HG02884 (cell line): ENCODE results near the gene NID1.
"Not testable (repeated sequence)": the region's sequence is repeated elsewhere in the genome, so short reads cannot be mapped to it uniquely, and the experiment has no call there.

ENCODE experiments used
- ATAC-seq: cut with Tn5 transposase; IDR thresholded peaks from one replicate; pipeline ENCODE4 v1.9.1; 2021; ENCODE audit warnings: mild to moderate bottlenecking, moderate library complexity; ENCODE audit not compliant: unreplicated experiment

The NID1 gene

DNA sequence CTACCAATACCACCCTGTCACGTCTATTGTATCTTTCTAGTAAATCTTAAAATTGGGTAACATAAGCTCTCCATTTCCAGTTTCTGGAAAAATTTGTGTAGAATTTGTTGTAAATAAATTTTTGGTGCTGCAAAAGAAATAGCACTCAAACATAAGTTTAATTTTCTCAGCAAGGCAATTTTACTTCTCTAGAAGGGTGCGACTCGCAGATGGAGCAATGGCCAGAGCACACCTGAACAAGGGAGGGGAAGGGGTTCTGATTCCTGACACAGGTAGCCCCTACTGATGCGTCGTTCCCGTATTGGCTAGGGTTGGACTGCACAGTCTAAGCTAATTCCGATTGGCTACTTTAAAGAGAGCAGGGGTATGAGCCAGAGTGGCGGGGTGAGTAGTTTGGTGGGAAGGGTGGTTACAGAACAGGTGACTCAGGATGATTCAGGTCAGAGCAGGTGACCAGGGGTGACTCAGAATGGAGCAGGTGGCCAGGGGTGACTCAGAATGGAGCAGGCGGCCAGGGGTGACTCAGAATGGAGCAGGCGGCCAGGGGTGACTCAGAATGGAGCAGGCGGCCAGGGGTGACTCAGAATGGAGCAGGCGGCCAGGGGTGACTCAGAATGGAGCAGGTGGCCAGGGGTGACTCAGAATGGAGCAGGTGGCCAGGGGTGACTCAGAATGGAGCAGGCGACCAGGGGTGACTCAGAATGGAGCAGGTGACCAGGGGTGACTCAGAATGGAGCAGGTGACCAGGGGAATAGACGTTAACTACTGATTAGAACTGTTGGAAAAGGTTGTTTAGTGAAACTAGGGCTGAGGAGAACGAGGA is 32.0 kb upstream of the NID1 start:
- ATAC-seq, result peak; percentile 64

DNA sequence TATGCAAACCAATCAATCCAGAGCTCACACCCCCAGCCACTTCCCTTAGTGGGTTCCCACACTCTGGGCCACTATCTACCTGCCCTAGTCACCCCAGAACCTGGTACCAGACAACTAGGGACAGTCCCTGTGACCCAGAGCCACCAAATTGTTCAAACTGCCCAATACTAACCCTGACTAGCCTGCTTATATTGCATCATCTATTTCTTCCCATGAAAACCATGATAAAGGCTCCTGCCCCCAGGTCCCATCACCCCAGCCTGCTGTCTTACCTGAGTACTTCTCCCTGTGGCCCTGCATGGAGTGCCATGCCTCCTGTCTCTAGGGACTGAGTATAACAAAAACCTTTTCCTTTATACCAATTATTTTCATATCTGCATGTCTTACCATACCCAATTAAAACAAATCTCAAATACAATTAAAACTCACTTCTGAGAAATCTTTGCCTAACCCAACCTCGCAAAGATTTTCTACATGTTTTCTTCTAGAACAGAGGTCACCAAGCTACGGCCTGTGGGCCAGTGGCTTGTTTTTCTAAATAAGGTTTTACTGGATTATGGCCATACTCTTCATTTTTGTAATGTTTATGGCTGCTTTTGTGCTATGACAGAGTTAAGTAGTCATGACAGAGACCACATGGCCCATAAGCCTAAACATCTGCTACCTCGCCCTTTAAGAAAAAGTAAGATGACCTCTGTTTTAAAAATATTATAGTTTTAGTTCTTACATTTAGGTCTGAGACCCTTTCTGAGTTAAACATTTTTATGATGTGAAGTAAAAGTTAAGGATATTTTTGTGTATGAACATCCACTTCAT is 31.0 kb upstream of the NID1 start:
- no peak for ATAC-seq

DNA sequence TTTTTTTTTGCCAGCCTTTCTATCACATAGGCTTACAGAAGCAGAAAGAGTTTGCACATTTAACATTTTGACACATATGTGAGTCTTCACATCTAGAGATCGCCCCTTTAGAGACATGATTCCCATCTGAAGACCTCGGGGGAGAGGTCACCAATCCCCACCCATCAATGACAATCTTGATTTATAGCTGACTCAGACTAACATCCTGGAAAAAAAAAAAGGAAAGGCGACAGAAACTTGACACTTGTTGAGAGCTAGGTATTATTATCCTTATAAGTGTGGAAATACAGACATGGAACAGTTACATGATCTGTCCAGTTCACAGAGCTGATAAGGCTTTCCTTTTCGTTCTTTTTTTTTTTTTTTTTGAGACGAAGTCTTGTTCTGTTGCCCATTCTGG is 28.0 kb upstream of the NID1 start:
- no peak for ATAC-seq

DNA sequence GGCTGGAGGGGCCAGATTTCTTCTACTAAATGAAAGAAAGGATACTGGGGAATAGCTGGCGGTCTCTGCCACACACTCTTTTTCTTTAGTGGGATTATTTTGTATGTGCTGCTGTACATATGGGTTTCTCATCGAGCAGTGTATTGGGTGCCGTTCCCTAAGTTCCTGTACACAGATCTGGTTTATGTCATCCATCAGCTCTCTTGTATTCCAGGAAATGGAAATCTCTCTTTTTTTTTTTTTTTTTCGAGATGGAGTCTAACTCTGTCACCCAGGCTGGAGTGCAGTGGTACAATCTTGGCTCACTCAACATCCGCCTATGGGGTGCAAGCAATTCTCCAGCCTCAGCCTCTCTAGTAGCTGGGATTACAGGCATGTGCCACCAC is 27.0 kb upstream of the NID1 start:
- no peak for ATAC-seq

DNA sequence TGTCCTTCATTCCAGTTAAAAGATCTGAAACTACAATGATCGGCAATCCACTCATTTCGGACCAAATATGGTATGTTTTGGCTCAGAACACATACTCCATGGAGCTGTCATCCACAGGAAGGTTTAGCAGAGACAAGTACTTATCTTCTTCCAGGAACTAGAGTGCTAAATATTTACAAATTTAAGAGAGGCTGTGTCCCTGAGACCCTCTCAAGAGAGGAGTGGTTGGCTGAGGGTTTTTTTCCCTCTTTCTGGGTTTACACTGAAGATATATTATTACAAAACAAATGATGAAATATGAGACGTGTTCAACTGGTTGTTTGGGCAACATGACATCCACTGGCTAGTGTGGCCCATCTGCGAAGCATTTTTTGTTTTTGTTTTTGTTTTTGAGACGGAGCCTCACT is 25.9 kb upstream of the NID1 start:
- ATAC-seq, result no peak

DNA sequence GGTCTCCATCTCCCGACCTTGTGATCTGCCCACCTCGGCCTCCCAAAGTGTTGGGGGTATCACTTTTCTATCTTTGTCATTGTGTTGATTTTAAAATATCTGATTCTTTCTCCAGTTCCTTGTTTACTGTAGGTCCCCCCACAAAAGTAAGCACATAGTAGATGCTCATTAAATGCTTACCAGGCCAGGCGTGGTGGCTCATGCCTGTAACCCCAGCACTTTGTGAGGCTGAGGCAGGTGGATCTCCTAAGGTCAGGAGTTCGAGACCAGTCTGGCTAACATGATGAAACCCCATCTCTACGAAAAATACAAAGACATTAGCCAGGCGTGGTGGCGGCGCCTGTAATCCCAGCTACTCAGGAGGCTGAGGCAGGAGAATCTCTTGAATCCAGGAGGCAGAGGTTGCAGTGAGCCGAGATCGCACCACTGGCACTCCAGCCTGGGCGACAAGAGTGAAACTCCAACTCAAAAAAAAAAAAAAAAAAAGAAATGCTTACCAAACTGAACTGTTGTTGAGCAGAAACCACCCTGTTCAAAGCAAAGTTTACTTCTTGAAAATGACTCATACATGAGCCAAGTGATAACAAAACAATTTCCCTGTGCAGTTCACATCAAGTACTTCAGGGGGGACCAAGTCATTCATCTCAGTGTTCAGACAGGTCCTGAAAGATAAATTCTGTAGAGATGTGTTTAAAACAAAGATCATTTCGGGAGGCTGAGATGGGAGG is 24.3 kb upstream of the NID1 start:
- ATAC-seq, result no peak

DNA sequence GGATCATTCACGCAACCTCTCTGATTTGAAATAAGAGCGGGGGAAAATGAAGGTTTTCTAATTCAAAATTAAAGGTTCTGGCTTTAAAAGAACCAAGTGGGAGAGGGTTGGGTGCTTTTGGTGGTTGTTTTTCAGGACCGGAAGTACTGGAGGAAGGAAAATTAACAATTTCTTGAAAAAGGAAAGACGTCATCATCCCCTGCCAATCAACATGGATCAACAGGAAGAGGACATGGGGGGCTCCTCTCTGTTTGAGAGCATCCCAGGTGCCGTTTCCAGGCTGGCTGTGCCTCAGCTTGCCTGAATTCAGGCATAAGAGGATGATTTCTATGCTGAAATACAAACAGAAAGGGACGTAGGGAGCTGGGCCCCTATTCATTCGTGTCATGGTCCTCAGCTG is 21.6 kb upstream of the NID1 start:
- no peak for ATAC-seq

DNA sequence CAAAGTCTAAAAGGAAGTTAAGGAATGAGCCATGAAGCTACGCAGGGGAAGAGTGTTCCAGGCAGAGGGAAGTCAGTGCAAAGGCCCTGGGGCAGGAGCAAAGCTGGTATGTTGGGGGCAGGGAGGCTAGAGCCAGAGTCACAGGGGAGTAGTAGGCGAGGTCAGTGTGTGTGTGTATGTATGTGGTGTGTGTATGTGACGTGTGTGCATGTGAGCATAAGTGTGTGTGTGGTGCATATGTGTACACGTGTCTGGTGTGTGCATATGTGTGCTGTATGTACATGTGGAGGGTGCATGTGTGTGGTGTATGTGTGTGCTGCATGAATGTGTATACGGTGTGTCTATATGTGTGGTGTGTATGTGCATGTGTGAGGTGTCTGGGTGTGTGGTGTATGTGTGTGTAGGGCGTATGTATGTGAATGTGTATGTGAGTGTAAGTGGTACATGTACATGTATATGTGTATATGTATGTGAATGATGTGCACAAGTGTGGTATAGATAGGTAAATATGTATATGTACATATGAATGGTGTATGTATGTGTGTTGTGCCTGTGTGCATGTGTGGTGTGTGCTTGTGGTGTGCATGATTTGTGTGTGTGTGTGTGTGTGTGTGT is 20.8 kb upstream of the NID1 start:
- no peak for ATAC-seq

DNA sequence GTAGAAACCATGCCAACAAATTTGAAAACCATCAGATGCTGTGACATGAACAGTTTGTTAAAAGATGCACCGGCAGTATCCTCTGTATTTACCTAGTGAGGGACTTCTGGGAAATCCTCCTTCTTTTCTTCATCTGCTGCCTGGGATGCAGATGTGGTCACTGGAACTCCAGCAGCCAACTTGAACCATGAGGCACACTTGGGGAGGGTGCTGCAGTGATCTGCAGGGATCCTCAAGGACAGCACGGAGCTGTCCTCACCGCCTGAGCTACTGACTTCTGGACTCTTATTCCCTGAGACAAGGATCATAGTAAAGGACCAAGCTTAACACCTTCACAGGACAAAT is 19.5 kb upstream of the NID1 start:
- ATAC-seq, result no peak

DNA sequence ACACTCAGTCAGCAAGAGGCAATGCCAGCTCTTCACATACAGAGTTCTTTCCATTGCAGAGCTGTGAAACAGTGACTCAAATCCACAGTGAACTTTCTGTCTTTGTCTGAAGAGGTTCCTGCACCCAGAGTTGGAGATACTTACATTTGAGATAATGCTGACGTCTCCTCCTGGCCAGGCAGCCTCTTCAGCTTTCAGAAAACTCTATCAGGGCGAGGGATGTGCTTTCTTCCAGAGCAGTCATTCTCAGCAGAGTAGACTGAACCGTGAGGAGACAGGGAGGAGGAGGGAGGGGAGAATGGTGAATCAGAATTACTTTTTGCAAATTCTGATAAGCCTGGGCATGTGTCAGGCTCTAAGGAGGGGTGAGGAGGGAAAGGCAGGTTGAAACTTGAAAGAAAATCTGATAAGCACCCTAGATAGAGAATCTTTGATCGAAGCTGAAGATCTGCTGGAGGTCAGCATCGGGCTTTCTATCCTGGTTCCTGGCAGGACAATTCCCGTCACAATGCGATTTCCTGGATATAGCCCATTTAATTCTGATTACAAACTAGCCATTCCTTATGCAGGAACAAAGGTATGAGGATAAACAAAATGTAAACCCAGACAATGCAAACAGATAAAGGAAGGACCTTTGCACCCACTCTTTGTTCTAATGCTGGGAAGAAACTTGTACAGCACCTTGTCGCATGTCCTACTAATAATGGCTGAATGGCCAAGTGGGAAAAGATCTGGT is 18.9 kb upstream of the NID1 start:
- ATAC-seq, result no peak

DNA sequence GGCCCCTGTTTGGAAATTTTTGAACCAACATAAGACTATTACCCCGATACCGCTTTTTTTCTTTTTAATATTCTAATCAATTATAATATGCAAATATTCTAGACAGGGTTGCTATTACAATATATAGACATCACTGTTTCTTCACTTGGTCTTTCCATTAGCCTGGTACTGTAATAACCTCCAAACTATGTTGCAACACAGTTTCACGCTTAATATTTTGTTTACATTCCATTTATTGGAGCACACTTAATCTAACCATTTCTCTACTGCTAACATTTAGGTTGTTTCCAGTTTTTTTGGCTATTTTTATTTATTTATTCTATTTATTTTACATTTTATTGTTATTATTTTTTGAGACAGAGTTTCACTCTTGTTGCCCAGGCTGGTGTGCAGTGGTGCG is 17.6 kb upstream of the NID1 start:
- ATAC-seq, result no peak

DNA sequence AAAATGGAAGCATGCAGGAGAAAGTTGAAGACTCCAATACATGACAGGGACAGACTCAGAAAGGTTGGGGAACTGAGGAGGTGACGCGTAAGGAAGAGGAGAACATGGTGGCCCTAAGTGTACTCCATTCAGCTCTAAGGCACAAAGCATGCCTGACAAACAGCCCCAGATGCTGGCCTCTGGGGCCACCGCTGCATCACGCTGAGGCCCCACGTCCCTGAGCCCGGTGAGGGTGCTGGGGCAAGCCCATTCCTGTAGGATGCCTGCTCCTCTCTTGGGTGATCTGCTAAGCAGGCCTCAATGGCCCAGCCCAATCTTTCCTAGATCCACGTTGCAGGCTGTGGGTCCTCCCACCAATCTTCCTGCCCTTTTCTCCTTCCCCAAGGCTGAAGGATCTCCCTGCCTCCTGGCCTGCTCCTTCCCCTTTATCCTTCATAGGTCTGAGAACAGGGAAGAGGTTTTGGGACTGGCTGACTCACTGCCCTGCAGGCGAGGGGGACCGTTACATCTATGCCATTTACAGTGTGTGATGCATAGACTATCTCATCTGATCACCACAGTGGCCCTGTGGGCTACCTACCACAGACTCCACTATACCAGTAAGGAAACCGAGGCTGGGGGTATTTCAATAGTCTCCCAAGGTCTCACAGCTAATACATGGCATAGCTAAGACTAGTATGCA is 16.8 kb upstream of the NID1 start:
- no peak for ATAC-seq

DNA sequence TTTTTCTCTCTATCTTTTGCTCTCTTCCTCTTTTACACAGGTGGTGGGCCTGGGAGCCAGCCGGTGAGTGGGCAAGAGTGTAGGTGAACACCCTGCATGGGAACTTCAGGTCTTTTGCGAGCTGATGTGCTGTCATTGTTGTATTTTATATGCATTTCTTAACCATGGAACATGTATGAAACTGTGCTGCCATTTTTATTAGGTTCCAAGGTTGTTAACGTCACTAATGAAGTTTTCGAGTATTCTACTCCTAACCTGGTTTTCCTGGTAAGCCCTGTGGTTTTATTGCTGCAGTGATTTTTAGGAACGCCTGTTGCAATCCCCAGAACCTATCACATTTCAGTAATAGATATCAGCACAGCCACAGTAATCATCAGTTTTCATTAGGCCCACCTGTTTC is 14.8 kb upstream of the NID1 start:
- no peak for ATAC-seq

DNA sequence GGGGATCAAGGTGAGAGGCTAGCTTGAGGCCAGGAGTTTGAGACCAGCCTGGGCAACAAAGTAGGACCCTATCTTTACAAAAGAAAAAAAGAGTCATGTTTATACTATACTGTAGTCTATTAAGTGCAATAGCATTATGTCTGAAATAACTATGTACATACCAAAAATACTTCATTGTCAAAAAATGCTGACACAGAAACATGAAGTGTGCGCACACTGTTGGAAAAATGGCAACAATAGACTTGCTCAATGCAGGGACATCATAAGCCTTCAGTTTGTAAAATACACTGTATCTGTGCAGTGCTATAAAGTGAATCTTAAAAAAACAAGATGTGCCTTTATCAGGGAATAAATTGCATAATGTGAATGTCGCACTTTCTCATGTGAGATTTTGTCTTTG is 14.1 kb upstream of the NID1 start:
- ATAC-seq, result no peak

DNA sequence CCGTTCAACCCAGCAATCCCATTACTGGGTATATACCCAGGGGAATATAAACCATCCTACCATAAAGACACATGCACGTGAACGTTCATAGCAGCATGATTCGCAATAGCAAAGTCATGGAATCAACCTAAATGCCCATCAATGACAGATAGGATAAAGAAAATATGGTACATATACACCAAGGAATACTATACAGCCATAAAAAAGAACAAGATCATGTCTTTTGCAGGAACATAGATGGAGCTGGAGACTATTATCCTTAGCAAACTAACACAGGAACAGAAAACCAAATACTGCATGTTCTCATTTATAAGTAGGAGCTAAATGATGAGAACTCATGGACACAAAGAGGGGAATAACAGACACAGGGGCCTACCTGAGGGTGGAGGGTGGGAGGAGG is 13.2 kb upstream of the NID1 start:
- ATAC-seq, result not testable (repeated sequence)

DNA sequence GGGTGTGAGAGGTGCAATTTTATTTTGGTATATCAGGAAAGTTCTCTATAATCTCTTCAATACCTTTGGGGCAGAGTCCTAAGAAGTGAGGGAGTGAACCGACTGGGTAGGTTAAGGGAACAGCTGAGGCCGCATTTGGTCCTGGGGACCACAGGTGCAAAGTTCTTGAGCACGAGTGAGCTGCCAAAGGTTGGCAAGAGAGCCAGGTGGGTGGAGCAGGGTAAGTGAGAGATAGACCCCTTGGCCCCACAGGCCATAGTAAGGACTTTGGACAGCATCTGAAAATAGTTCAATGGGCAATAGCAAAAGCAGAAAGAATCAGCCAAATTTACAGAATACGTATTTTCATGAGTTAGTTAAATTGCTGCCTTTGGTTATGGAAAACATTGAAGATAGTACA is 11.0 kb upstream of the NID1 start:
- no peak for ATAC-seq

DNA sequence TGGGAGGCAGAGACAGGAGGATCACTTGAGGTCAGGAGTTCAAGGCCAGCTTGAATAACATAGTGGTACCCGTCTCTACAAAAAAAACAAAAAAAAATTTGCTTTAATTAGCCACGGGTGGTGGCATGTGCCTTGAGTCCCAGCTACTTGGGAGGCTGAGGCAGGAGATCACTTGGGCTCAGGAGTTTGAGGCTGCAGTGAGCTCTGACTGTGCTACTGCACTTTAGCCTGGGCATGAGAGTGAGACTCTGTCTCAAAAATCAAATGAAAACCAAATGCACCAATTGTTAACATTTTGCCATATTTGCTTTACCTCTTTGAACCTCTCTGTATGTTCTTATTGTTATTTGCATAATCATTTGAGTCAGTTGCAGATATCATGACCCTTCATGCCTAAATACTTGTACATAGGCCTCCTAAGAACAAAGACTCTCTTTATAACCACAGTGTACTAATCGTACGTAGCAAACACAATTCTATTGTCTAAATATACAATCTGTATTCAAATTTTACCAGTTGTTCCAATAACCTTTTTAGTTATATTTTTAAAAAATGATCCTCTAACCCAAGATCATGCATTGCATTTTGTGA is 8.5 kb upstream of the NID1 start:
- no peak for ATAC-seq

DNA sequence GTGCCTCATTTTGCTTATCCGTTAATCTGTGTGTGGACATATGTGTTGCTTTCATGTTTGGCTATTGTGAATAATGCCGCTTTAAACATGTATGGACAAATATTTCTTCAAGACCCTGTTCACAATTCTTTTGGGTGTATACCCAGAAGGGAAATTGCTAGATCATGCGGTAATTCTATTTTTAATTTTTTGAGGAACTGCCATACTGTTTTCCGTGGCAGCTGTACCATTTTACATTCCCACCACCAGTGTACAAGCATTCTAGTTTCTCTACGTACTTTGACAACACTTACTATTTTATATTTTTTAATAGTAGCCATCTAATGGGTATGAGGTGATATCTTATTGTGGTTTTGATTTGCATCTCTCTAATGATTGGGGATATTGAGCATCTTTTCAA is 7.1 kb upstream of the NID1 start:
- ATAC-seq, result no peak

DNA sequence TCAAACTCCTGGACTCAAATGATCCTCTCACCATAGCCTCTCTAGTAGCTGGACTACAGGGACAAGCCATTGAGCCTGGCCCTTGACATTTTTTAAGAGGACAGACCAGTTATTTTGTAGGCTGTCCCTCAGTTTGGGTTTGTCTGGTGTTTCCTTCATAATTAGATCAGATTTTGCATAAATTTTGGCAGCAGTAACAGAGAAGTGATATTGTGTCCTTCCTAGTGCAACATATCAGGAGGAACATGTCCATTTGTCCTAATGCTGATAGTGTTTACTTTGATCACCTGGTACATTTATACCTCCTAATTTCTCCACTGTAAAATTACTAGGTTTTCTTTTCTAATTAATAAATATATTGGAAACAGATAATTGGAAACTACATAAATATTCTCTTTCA is 5.9 kb upstream of the NID1 start:
- no peak for ATAC-seq

DNA sequence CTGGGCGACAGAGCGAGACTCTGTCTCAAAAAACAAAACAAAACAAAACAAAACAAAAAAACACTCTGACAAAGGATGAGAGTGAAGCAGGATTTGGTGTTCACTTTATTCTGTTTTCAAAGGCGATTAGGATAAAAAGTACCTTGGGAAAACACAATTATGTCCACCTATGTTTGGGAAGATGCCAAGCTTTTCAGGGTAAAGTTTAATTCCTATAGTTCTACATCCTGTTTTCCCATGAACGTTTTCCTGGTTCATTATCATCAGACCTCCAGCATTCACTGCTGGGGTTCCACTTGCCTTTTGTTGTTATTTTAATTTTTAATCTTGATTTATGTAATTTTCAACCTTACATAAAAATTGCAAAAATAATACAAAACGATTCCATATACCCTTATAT is 4.9 kb upstream of the NID1 start:
- no peak for ATAC-seq
